ENCODE measurements around the gene C6orf136.
A peak's percentile ranks its signal among the peaks of the same experiment; 100 is the strongest.
"Not testable (repeated sequence)": the region's sequence is repeated elsewhere in the genome, so short reads cannot be mapped to it uniquely, and the experiment has no call there.

Gene C6orf136

GRCh38 chr6:30666300-30666699, 19.4 kb downstream of the C6orf136 start:
- H3K9ac ChIP-seq (ENCODE audit: low read depth, low read length); H3K27ac ChIP-seq (ENCODE audit: low read depth, low read length); H3K4me1 ChIP-seq (ENCODE audit: insufficient read depth, low read length); H3K9me3 ChIP-seq (ENCODE audit: insufficient read depth, low read depth, low read length); H3K4me3 ChIP-seq (ENCODE audit: low read length); H3K27me3 ChIP-seq (ENCODE audit: insufficient read depth, low read length): not testable (repeated sequence)
- peaks cover 75% of the 10 kb centered on the region for H3K36me3 ChIP-seq (ENCODE audit: insufficient read depth, low read length)
- WGBS: 87% methylated on average over 2 of the region's 2 CpGs

GRCh38 chr6:30670760-30671527, 24.0 kb downstream of the C6orf136 start:
- Histone ChIP-seq H3K9me3 (ENCODE audit: insufficient read depth, low read depth, low read length) (no peaks in the 10 kb centered on the region), H3K36me3 (ENCODE audit: insufficient read depth, low read length) (peaks cover 36% of the 10 kb centered on the region), H3K27ac (ENCODE audit: low read depth, low read length) (no peak overlapping the region), H3K9ac (ENCODE audit: low read depth, low read length) (no peak overlapping the region), H3K4me3 (ENCODE audit: low read length) (no peak overlapping the region), H3K4me1 (ENCODE audit: insufficient read depth, low read length) (no peaks in the 10 kb centered on the region), H3K27me3 (ENCODE audit: insufficient read depth, low read length) (no peaks in the 10 kb centered on the region)
- WGBS: 91% methylated on average over 25 of the region's 27 CpGs

- Histone ChIP-seq H3K4me3 (ENCODE audit: low read length) (peak within 1 kb of the TSS; percentile 99), H3K27me3 (ENCODE audit: insufficient read depth, low read length) (no peaks in the 10 kb centered on the region), H3K36me3 (ENCODE audit: insufficient read depth, low read length) (peaks cover 41% of the 10 kb centered on the region), H3K4me1 (ENCODE audit: insufficient read depth, low read length) (no peaks in the 10 kb centered on the region), H3K27ac (ENCODE audit: low read depth, low read length) (peak within 1 kb of the TSS; percentile 72), H3K9ac (ENCODE audit: low read depth, low read length) (peak within 1 kb of the TSS; percentile 82), H3K9me3 (ENCODE audit: insufficient read depth, low read depth, low read length) (no peaks in the 10 kb centered on the region)
- under 1% methylated on average over 56 of the region's 57 CpGs for WGBS
These were observed 25.7 kb downstream of the C6orf136 start, which contains the start of gene DHX16 for GRCh38 chr6:30672445-30673253. TSS of gene DHX16 (minus strand) at chr6:30673006. CDS start at chr6:30672841, 165 bp downstream.

- H3K9me3 ChIP-seq (ENCODE audit: insufficient read depth, low read depth, low read length): no peaks in the 10 kb centered on the region
- H3K9ac ChIP-seq (ENCODE audit: low read depth, low read length): no peak overlapping the region
- no peak overlapping the region for H3K4me3 ChIP-seq (ENCODE audit: low read length)
- peaks cover 8% of the 10 kb centered on the region; the same call in 1 of the 2 replicates for H3K4me1 ChIP-seq (ENCODE audit: insufficient read depth, low read length)
- peaks cover 31% of the 10 kb centered on the region for H3K36me3 ChIP-seq (ENCODE audit: insufficient read depth, low read length)
- no peaks in the 10 kb centered on the region for H3K27me3 ChIP-seq (ENCODE audit: insufficient read depth, low read length)
- WGBS: 95% methylated on average over 10 of the region's 10 CpGs
- no peak overlapping the region for H3K27ac ChIP-seq (ENCODE audit: low read depth, low read length)
These were observed 29.8 kb downstream of the C6orf136 start for GRCh38 chr6:30676660-30677285.

- WGBS: 18% methylated on average over 24 of the region's 31 CpGs
- Histone ChIP-seq H3K4me3 (ENCODE audit: low read length) (peak overlapping the region; percentile 48), H3K9me3 (ENCODE audit: insufficient read depth, low read depth, low read length) (no peaks in the 10 kb centered on the region), H3K27me3 (ENCODE audit: insufficient read depth, low read length) (no peaks in the 10 kb centered on the region), H3K9ac (ENCODE audit: low read depth, low read length) (0 out of 2 replicates have a peak overlapping the region, but pooled peaks have one; percentile 46), H3K27ac (ENCODE audit: low read depth, low read length) (peak overlapping the region; percentile 52; the same call in 1 of the 2 replicates), H3K4me1 (ENCODE audit: insufficient read depth, low read length) (peaks cover 29% of the 10 kb centered on the region), H3K36me3 (ENCODE audit: insufficient read depth, low read length) (peaks cover 31% of the 10 kb centered on the region)
These were observed 32.2 kb downstream of the C6orf136 start for GRCh38 chr6:30678964-30679726.

- 79% methylated on average over 7 of the region's 7 CpGs for WGBS
- Histone ChIP-seq H3K9ac (ENCODE audit: low read depth, low read length) (no peak overlapping the region), H3K27ac (ENCODE audit: low read depth, low read length) (peak overlapping the region; percentile 19; the same call in 1 of the 2 replicates), H3K4me3 (ENCODE audit: low read length) (0 out of 2 replicates have a peak overlapping the region, but pooled peaks have one; percentile 7), H3K27me3 (ENCODE audit: insufficient read depth, low read length) (no peaks in the 10 kb centered on the region), H3K4me1 (ENCODE audit: insufficient read depth, low read length) (peaks cover 33% of the 10 kb centered on the region), H3K36me3 (ENCODE audit: insufficient read depth, low read length) (peaks cover 31% of the 10 kb centered on the region), H3K9me3 (ENCODE audit: insufficient read depth, low read depth, low read length) (no peaks in the 10 kb centered on the region)
These were observed 33.0 kb downstream of the C6orf136 start for GRCh38 chr6:30679765-30680535.

GRCh38 chr6:30681766-30682142, 34.8 kb downstream of the C6orf136 start:
- Histone ChIP-seq H3K9me3 (ENCODE audit: insufficient read depth, low read depth, low read length) (no peaks in the 10 kb centered on the region), H3K27ac (ENCODE audit: low read depth, low read length) (peak overlapping the region; percentile 50; the same call in 1 of the 2 replicates), H3K4me1 (ENCODE audit: insufficient read depth, low read length) (peaks cover 38% of the 10 kb centered on the region), H3K27me3 (ENCODE audit: insufficient read depth, low read length) (no peaks in the 10 kb centered on the region), H3K36me3 (ENCODE audit: insufficient read depth, low read length) (peaks cover 22% of the 10 kb centered on the region), H3K4me3 (ENCODE audit: low read length) (peak overlapping the region; percentile 42; the same call in 1 of the 2 replicates), H3K9ac (ENCODE audit: low read depth, low read length) (no peak overlapping the region)
- WGBS: 74% methylated on average over 4 of the region's 4 CpGs

GRCh38 chr6:30682143-30683117, 35.5 kb downstream of the C6orf136 start:
- Histone ChIP-seq H3K27ac (ENCODE audit: low read depth, low read length) (peak overlapping the region; percentile 78; the same call in 1 of the 2 replicates), H3K27me3 (ENCODE audit: insufficient read depth, low read length) (no peaks in the 10 kb centered on the region), H3K4me1 (ENCODE audit: insufficient read depth, low read length) (peaks cover 38% of the 10 kb centered on the region), H3K9ac (ENCODE audit: low read depth, low read length) (peak overlapping the region; percentile 23; the same call in 1 of the 2 replicates), H3K4me3 (ENCODE audit: low read length) (peak overlapping the region; percentile 42), H3K36me3 (ENCODE audit: insufficient read depth, low read length) (peaks cover 15% of the 10 kb centered on the region), H3K9me3 (ENCODE audit: insufficient read depth, low read depth, low read length) (no peaks in the 10 kb centered on the region)
- 31% methylated on average over 8 of the region's 11 CpGs for WGBS
